K562 (cell line): ENCODE results near the gene OSBP2. TPM values are rescaled to one million over a fixed set of nuclear protein-coding genes. Genes with fewer than 3 reads are reported as not detected.

Experiments used
- ATAC-seq: fragments of 200-7000 bp; cut with Tn5 transposase; 3 replicates; pipeline ENCODE4 v1.9.1; 2020; ENCODE audit warnings: moderate library complexity
- BruUV-seq: library from RNA; stranded (reverse); fragments of 400-500 nt; replicated peaks from 2 replicates; lab custom pipeline; 2021; lab: Mats Ljungman, UMichigan
- CTCF ChIA-PET: fragments of 300-600 bp; formaldehyde crosslinking; extraction: SDS; loops from one replicate; lab custom pipeline; 2021; ENCODE audit warnings: low intra/inter-chr PET ratio; lab: Yijun Ruan, JAX
- POLR2A ChIA-PET: fragments of 300-600, 350-650 bp; sonication (Branson Sonifier 250); formaldehyde crosslinking; extraction: SDS; loops from one replicate; lab custom pipeline; 2021; ENCODE audit warnings: antibody characterized with exemption, inconsistent platforms; lab: Yijun Ruan, JAX
- DNase-seq, 4 experiments: peaks; one replicate each; pipeline versions ENCODE4 v3.0.0 to v3.0.0-alpha.2; 2011 to 2018; ENCODE audit warnings: low spot score in 3 of 4, mixed read lengths in 3 of 4; ENCODE audit errors: extremely low read depth in 1 of 4
- FAIRE-seq: peaks from 2 replicates; lab custom pipeline; 2011; peaks lifted over from hg19 to GRCh38; lab: Jason Lieb, UNC
- H2AFZ ChIP-seq: 2 replicates; pipeline ENCODE4 v1.6.0; 2011; ENCODE audit warnings: low read depth, low read length, control low read depth, inconsistent platforms
- H3K27ac ChIP-seq: fragments of 200-600 bp; 3 replicates; pipeline ENCODE4 v1.8.0; 2011; ENCODE audit warnings: low read depth, mild to moderate bottlenecking, control low read depth, inconsistent platforms, low read length, moderate library complexity, mixed read lengths; ENCODE audit errors: extremely low read depth
- H3K27me3 ChIP-seq, 2 experiments: fragments of 300-600 bp in 1 of 2; 2 replicates in 1 of 2; 3 replicates in 1 of 2; pipeline versions ENCODE4 v1.6.0 to v1.8.0; 2011; ENCODE audit warnings: inconsistent platforms in 2 of 2, low read length in 2 of 2, mild to moderate bottlenecking in 1 of 2, mixed read lengths in 1 of 2, moderate library complexity in 1 of 2; ENCODE audit not compliant: control insufficient read depth in 2 of 2, insufficient read depth in 2 of 2
- H3K36me3 ChIP-seq: fragments of 300-600 bp; 3 replicates; pipeline ENCODE4 v1.8.0; 2011; ENCODE audit warnings: mild to moderate bottlenecking, low read length, inconsistent platforms; ENCODE audit not compliant: control insufficient read depth, insufficient read depth
- H3K4me1 ChIP-seq, 2 experiments: fragments of 200-600 bp in 1 of 2; replicated peaks in 1 of 2; 2 replicates in 1 of 2; 3 replicates in 1 of 2; pipeline versions ENCODE4 v1.5.1 to v1.8.0; 2011; ENCODE audit warnings: inconsistent platforms in 2 of 2, low read length in 2 of 2, mild to moderate bottlenecking in 1 of 2, mixed read lengths in 1 of 2, moderate library complexity in 1 of 2; ENCODE audit not compliant: control insufficient read depth in 2 of 2, insufficient read depth in 2 of 2
- H3K4me2 ChIP-seq: 2 replicates; pipeline ENCODE4 v1.6.1; 2011; ENCODE audit warnings: low read length, control low read depth, inconsistent platforms, mixed read lengths; ENCODE audit not compliant: insufficient read depth
- H3K4me3 ChIP-seq: fragments of 200-600 bp; sonication (generic), shearing (Covaris generic); 2 replicates; pipeline ENCODE4 v1.5.1; 2016; ENCODE audit warnings: control low read depth, inconsistent platforms
- H3K79me2 ChIP-seq: fragments of 200-600 bp; 3 replicates; pipeline ENCODE4 v1.8.0; 2011; ENCODE audit warnings: low read length, inconsistent platforms; ENCODE audit not compliant: control insufficient read depth, insufficient read depth
- H3K9ac ChIP-seq, 2 experiments: 2 replicates each; pipeline versions ENCODE4 v1.6.0 to v1.6.1; 2011; ENCODE audit warnings: low read depth in 2 of 2, low read length in 2 of 2, control low read depth in 1 of 2, inconsistent platforms in 1 of 2, mild to moderate bottlenecking in 1 of 2, mixed read lengths in 1 of 2; ENCODE audit not compliant: insufficient read depth in 1 of 2
- H3K9me1 ChIP-seq: one replicate; pipeline ENCODE4 v1.6.0; 2011; ENCODE audit warnings: inconsistent platforms, mild to moderate bottlenecking, low read length, moderate library complexity; ENCODE audit not compliant: control insufficient read depth, insufficient read depth
- H3K9me3 ChIP-seq: replicated peaks from 2 replicates; pipeline ENCODE4 v1.5.1; 2011; ENCODE audit warnings: low read depth, low read length, inconsistent platforms; ENCODE audit not compliant: control insufficient read depth, insufficient read depth
- H4K20me1 ChIP-seq: replicated peaks from 2 replicates; pipeline ENCODE4 v1.6.1; 2011; ENCODE audit warnings: low read length, inconsistent platforms, mixed read lengths; ENCODE audit not compliant: control insufficient read depth, insufficient read depth
- CSDE1 ChIP-seq, 2 experiments: fragments of 450-650 bp; IDR thresholded peaks; 2 replicates each; pipeline ENCODE4 v1.6.1; 2016; ENCODE audit warnings: mild to moderate bottlenecking in 1 of 2
- FOXA3 ChIP-seq, 2 experiments: fragments of 450-650 bp in 1 of 2; sonication (generic) in 1 of 2; formaldehyde crosslinking; IDR thresholded peaks in 1 of 2; conservative IDR thresholded peaks in 1 of 2; 2 replicates each; pipeline versions ENCODE4 v1.4.0 to v1.8.0; 2020 to 2022; ENCODE audit warnings: mild to moderate bottlenecking in 2 of 2, missing genetic modification reagents in 1 of 2
- HDAC3 ChIP-seq: fragments of 450-650 bp; IDR thresholded peaks from 2 replicates; pipeline ENCODE4 v1.6.1; 2018; ENCODE audit warnings: borderline replicate concordance, mild to moderate bottlenecking, moderate library complexity; ENCODE audit not compliant: partially characterized antibody
- MCM3 ChIP-seq: fragments of 450-650 bp; IDR thresholded peaks from 2 replicates; pipeline ENCODE4 v1.6.1; 2016
- NELFE ChIP-seq: IDR thresholded peaks from 2 replicates; pipeline ENCODE4 v1.6.1; 2011; ENCODE audit warnings: mild to moderate bottlenecking; ENCODE audit not compliant: insufficient read depth, insufficient read length
- SOX6 ChIP-seq: fragments of 450-650 bp; IDR thresholded peaks from 2 replicates; pipeline ENCODE4 v1.6.1; 2014; ENCODE audit warnings: mild to moderate bottlenecking
- TAF1 ChIP-seq: IDR thresholded peaks from 2 replicates; pipeline ENCODE4 v1.6.1; 2011; ENCODE audit warnings: mild to moderate bottlenecking, low read length, moderate library complexity; ENCODE audit not compliant: insufficient read depth, control insufficient read depth, severe bottlenecking; ENCODE audit errors: extremely low read depth
- ZNF143 ChIP-seq: sonication (generic); formaldehyde crosslinking; IDR thresholded peaks from 2 replicates; pipeline ENCODE4 v1.9.0; 2022; ENCODE audit warnings: mild to moderate bottlenecking, missing genetic modification reagents
- ZNF444 ChIP-seq: fragments of 250-450 bp; sonication (Bioruptor Pico); IDR thresholded peaks from 2 replicates; pipeline ENCODE4 v1.4.0; 2020; ENCODE audit warnings: mild to moderate bottlenecking, moderate library complexity
- WGBS: fragments of 100-300 bp; shearing (Covaris generic); methylation state at CpG from one replicate; pipeline ENCODE4 v1.1.6; 2016; ENCODE audit warnings: low coverage, mixed read lengths; ENCODE audit not compliant: insufficient coverage; ENCODE audit errors: missing lambda C conversion rate; 5-methylcytosine and 5-hydroxymethylcytosine counted together
- in situ Hi-C: fragments of 300-500 bp; cut with MboI; formaldehyde crosslinking; loops from 4 replicates; pipeline ENCODE4 v1.15.0; 2018; ENCODE audit warnings: inconsistent platforms, mixed read lengths
- intact Hi-C: fragments of 100-400 bp; cut with micrococcal nuclease; formaldehyde crosslinking; loops from 2 replicates; pipeline ENCODE4 v1.14.2; 2022
- polyA plus RNA-seq, 8 experiments: library from polyadenylated mRNA; depleted of rRNA in 4 of 8; stranded (reverse) in 5 of 8; unstranded in 3 of 8; fragments of >200 nt; fragmentation: Nextera tagmentation in 2 of 8; fragmentation: Illumina TruSeq in 1 of 8; extraction: Ambion mirVana in 2 of 8; extraction: Trizol in 1 of 8; gene quantifications; 2 replicates each; pipeline versions ENCODE4 v1.2.1 to v1.2.3, GENCODE V29; 2011 to 2014; ENCODE audit warnings: inconsistent platforms in 1 of 8, missing spikeins in 1 of 8
- total RNA-seq, 7 experiments: library from RNA; depleted of rRNA in 6 of 7; stranded (reverse); fragments of >200 nt in 6 of 7; fragmentation: Illumina TruSeq in 2 of 7; extraction: Trizol in 2 of 7; gene quantifications; 2 replicates each; pipeline versions ENCODE4 v1.2.1 to v1.2.3, GENCODE V29; 2011 to 2021; ENCODE audit warnings: low replicate concordance in 1 of 7
- TF ChIP-seq, protein P1 (sequence below): IDR thresholded peaks from 2 replicates; pipeline ENCODE4 v1.6.1; 2016; ENCODE audit warnings: missing genetic modification characterization, missing compliant biosample characterization
- TF ChIP-seq, protein P2 (sequence below): sonication (generic); formaldehyde crosslinking; IDR thresholded peaks from 2 replicates; pipeline ENCODE4 v1.8.1; 2023; ENCODE audit warnings: mild to moderate bottlenecking, missing genetic modification reagents
- TF ChIP-seq, protein P3 (sequence below): IDR thresholded peaks from 3 replicates; pipeline ENCODE4 v1.6.1; 2011; ENCODE audit warnings: borderline replicate concordance, mild to moderate bottlenecking, moderate library complexity; ENCODE audit not compliant: insufficient read length; ENCODE audit errors: extremely low read depth

OSBP2 gene
- total and polyA plus RNA-seq, 9 of the 15 experiments (the other 6 are each of a cell fraction or from before 2014, with no cell fraction given): 0.52 to 29.5 (median 21.6) TPM

DNA sequence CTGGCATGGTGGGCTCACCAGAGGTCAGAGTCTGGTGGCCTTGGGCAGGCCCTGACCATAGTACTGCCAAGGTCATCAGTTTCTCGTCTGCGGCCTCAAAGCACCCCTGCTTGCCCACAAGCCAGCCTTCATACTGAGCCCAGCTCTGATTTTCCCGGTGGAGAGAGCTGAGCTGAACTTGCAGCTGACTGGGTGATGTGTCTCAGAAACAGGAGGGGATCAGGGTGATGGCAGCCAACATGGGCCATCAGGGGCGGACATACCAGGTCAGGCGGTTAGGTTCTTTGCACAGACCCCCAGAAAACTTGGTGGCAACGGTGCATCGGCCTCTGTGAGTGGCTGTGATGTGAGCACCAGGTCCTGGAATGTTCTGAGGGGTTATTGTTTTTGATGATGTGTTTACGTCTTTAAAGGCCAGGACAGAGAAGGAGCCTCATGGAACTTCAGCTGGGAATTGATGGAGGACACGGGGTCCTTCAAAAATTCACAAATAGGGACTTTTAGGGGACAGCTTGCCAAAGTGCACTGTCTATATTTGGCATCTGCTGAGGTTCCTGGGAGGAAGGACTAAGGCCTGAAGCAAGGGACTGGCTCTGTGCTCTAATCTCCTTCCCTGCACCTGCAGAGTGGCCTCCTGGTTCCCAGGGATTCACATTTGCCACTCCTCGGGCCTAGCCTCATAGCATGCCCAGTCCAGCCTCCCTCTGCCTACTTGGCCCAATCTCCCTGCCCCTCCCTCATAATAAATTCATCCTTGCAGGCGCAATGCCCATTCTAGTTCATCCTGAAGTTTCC lies 131.2 kb downstream of the OSBP2 start:
- ATAC-seq: no peak
- no peaks in the 10 kb centered on the region for H3K9me1 ChIP-seq
- BruUV-seq: no TSS peak
- no peaks in the 10 kb centered on the region for H3K79me2 ChIP-seq
- no peak overlapping the region for H2AFZ ChIP-seq
- 1% methylated on average over 11 of the region's 11 CpGs for WGBS
- H3K9ac ChIP-seq: no peak overlapping the region
- CTCF ChIA-PET: no interaction called here
- H3K36me3 ChIP-seq: no peaks in the 10 kb centered on the region
- no peak for DNase-seq
- no peak overlapping the region for H3K27ac ChIP-seq
- no peak overlapping the region for H3K4me2 ChIP-seq
- intact Hi-C loops (no loop called here), in situ Hi-C loops (no loop called here)
- no peaks in the 10 kb centered on the region for H3K9me3 ChIP-seq
- H3K4me3 ChIP-seq: no peak overlapping the region
- TF ChIP-seq ZNF444 (CRISPR knock-in tag) (no peak), TAF1 (no peak), NELFE (no peak), FOXA3 (CRISPR knock-in tag; conservative IDR thresholded peaks at IDR 0.05 in 1 of 2, IDR thresholded peaks at IDR 0.05 in 1 of 2) (no peak), MCM3 (no peak), CSDE1 (IDR thresholded peaks at IDR 0.05) (no peak), ZNF143 (no peak), SOX6 (no peak), HDAC3 (no peak)
- TF ChIP-seq, protein P1, sequence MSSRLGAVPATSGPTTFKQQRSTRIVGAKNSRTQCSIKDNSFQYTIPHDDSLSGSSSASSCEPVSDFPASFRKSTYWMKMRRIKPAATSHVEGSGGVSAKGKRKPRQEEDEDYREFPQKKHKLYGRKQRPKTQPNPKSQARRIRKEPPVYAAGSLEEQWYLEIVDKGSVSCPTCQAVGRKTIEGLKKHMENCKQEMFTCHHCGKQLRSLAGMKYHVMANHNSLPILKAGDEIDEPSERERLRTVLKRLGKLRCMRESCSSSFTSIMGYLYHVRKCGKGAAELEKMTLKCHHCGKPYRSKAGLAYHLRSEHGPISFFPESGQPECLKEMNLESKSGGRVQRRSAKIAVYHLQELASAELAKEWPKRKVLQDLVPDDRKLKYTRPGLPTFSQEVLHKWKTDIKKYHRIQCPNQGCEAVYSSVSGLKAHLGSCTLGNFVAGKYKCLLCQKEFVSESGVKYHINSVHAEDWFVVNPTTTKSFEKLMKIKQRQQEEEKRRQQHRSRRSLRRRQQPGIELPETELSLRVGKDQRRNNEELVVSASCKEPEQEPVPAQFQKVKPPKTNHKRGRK (tag): no peak
- TF ChIP-seq, protein P2, sequence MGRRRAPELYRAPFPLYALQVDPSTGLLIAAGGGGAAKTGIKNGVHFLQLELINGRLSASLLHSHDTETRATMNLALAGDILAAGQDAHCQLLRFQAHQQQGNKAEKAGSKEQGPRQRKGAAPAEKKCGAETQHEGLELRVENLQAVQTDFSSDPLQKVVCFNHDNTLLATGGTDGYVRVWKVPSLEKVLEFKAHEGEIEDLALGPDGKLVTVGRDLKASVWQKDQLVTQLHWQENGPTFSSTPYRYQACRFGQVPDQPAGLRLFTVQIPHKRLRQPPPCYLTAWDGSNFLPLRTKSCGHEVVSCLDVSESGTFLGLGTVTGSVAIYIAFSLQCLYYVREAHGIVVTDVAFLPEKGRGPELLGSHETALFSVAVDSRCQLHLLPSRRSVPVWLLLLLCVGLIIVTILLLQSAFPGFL (CRISPR knock-in tag): no peak
- TF ChIP-seq, protein P3, sequence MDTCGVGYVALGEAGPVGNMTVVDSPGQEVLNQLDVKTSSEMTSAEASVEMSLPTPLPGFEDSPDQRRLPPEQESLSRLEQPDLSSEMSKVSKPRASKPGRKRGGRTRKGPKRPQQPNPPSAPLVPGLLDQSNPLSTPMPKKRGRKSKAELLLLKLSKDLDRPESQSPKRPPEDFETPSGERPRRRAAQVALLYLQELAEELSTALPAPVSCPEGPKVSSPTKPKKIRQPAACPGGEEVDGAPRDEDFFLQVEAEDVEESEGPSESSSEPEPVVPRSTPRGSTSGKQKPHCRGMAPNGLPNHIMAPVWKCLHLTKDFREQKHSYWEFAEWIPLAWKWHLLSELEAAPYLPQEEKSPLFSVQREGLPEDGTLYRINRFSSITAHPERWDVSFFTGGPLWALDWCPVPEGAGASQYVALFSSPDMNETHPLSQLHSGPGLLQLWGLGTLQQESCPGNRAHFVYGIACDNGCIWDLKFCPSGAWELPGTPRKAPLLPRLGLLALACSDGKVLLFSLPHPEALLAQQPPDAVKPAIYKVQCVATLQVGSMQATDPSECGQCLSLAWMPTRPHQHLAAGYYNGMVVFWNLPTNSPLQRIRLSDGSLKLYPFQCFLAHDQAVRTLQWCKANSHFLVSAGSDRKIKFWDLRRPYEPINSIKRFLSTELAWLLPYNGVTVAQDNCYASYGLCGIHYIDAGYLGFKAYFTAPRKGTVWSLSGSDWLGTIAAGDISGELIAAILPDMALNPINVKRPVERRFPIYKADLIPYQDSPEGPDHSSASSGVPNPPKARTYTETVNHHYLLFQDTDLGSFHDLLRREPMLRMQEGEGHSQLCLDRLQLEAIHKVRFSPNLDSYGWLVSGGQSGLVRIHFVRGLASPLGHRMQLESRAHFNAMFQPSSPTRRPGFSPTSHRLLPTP: no peak
- H4K20me1 ChIP-seq: peaks cover 7% of the 10 kb centered on the region; the same call in 1 of the 2 replicates
- H3K27me3 ChIP-seq: peaks cover 31 to 75% of the 10 kb centered on the region in 2 experiments
- H3K4me1 ChIP-seq: peaks cover 0 to 13% of the 10 kb centered on the region in 2 experiments; a peak in 2 of 5 replicates
- POLR2A ChIA-PET: no interaction called here
- no peak for FAIRE-seq
